Stimulated activated effector memory CD8-positive, alpha-beta T cell treated with anti-CD3 and anti-CD28 coated beads, Interleukin-12 subunit alpha, Interleukin-12 subunit beta, amount 100 ng/mL, for 72 hours (primary cell): ENCODE measurements around the gene GNG7.
"Not testable (repeated sequence)": the region's sequence is repeated elsewhere in the genome, so short reads cannot be mapped to it uniquely, and the experiment has no call there.

ENCODE experiments used
- ATAC-seq: fragments of 150-1000 bp; cut with Tn5 transposase; 2 replicates; pipeline ENCODE4 v1.10.0; 2021
- DNase-seq, 2 donors: peaks; one replicate each; pipeline ENCODE4 v3.0.0; 2021 to 2022; ENCODE audit warnings: low spot score in 2 of 2
- H3K27ac Mint-ChIP-seq: one replicate; pipeline ENCODE4 v1.8.0; 2022; ENCODE audit warnings: mild to moderate bottlenecking, mixed read lengths
- H3K36me3 Mint-ChIP-seq: one replicate; pipeline ENCODE4 v1.8.0; 2022; ENCODE audit warnings: mild to moderate bottlenecking, mixed read lengths
- H3K4me1 Mint-ChIP-seq: one replicate; pipeline ENCODE4 v1.8.0; 2022; ENCODE audit warnings: mixed read lengths
- H3K4me3 Mint-ChIP-seq: one replicate; pipeline ENCODE4 v1.8.0; 2022; ENCODE audit warnings: mild to moderate bottlenecking, mixed read lengths
- H3K9me3 Mint-ChIP-seq: one replicate; pipeline ENCODE4 v1.8.0; 2022; ENCODE audit warnings: mixed read lengths

The GNG7 gene

GRCh38 chr19:2606774-2607173 is 95.7 kb downstream of the GNG7 start:
- peak overlapping the region; percentile 75 for H3K4me3 Mint-ChIP-seq
- not testable (repeated sequence) for H3K27ac Mint-ChIP-seq, DNase-seq, H3K9me3 Mint-ChIP-seq, ATAC-seq
- H3K4me1 Mint-ChIP-seq, result peaks cover 40% of the 10 kb centered on the region
- H3K36me3 Mint-ChIP-seq, result peaks cover 14% of the 10 kb centered on the region

GRCh38 chr19:2605889-2606288 is 96.6 kb downstream of the GNG7 start:
- DNase-seq, ATAC-seq, H3K27ac Mint-ChIP-seq, H3K4me3 Mint-ChIP-seq, H3K9me3 Mint-ChIP-seq: not testable (repeated sequence)
- Mint-ChIP-seq H3K4me1 (peaks cover 35% of the 10 kb centered on the region), H3K36me3 (peaks cover 14% of the 10 kb centered on the region)

GRCh38 chr19:2604747-2605329 is 97.7 kb downstream of the GNG7 start:
- ATAC-seq, result no peak
- Mint-ChIP-seq H3K9me3 (no peaks in the 10 kb centered on the region), H3K4me3 (no peak overlapping the region)

GRCh38 chr19:2603334-2603733 is 99.2 kb downstream of the GNG7 start:
- peaks cover 31% of the 10 kb centered on the region for H3K4me1 Mint-ChIP-seq
- peaks cover 23% of the 10 kb centered on the region for H3K36me3 Mint-ChIP-seq
- H3K4me3 Mint-ChIP-seq, result no peak overlapping the region
- H3K9me3 Mint-ChIP-seq, result no peaks in the 10 kb centered on the region
- no peak for DNase-seq
- no peak for ATAC-seq
- H3K27ac Mint-ChIP-seq, result no peak overlapping the region

More at GRCh38 chr19:2604747-2605329, 97.7 kb downstream of the GNG7 start:
- Mint-ChIP-seq H3K27ac (no peak overlapping the region), H3K4me1 (peaks cover 33% of the 10 kb centered on the region), H3K36me3 (peaks cover 14% of the 10 kb centered on the region)
- DNase-seq, result no peak

- H3K9me3 Mint-ChIP-seq, result no peaks in the 10 kb centered on the region
These were observed 99.9 kb downstream of the GNG7 start for GRCh38 chr19:2602391-2603181.

GRCh38 chr19:2600914-2601870 is 101.3 kb downstream of the GNG7 start:
- Mint-ChIP-seq H3K27ac (no peak overlapping the region), H3K4me1 (peaks cover 22% of the 10 kb centered on the region), H3K36me3 (peaks cover 10% of the 10 kb centered on the region), H3K9me3 (no peaks in the 10 kb centered on the region), H3K4me3 (no peak overlapping the region)
- no peak for DNase-seq
- no peak for ATAC-seq

More at GRCh38 chr19:2602391-2603181, 99.9 kb downstream of the GNG7 start:
- H3K36me3 Mint-ChIP-seq, result peaks cover 16% of the 10 kb centered on the region
- DNase-seq (no peak), ATAC-seq (no peak)
- no peak overlapping the region for H3K27ac Mint-ChIP-seq
- H3K4me1 Mint-ChIP-seq, result peaks cover 24% of the 10 kb centered on the region
- no peak overlapping the region for H3K4me3 Mint-ChIP-seq

GRCh38 chr19:2594319-2594718 is 108.2 kb downstream of the GNG7 start:
- Mint-ChIP-seq H3K27ac (no peak overlapping the region), H3K9me3 (peaks cover 6% of the 10 kb centered on the region), H3K36me3 (peaks cover 6% of the 10 kb centered on the region), H3K4me3 (no peak overlapping the region), H3K4me1 (peaks cover 9% of the 10 kb centered on the region)
- DNase-seq (no peak), ATAC-seq (no peak)

GRCh38 chr19:2592824-2593223 is 109.7 kb downstream of the GNG7 start:
- Mint-ChIP-seq H3K9me3 (peaks cover 6% of the 10 kb centered on the region), H3K27ac (no peak overlapping the region), H3K36me3 (no peaks in the 10 kb centered on the region), H3K4me1 (no peaks in the 10 kb centered on the region), H3K4me3 (no peak overlapping the region)
- DNase-seq (no peak), ATAC-seq (no peak)

- no peaks in the 10 kb centered on the region for H3K36me3 Mint-ChIP-seq
- DNase-seq, result no peak
- ATAC-seq, result no peak
- H3K4me1 Mint-ChIP-seq, result no peaks in the 10 kb centered on the region
- no peak overlapping the region for H3K27ac Mint-ChIP-seq
- H3K4me3 Mint-ChIP-seq, result no peak overlapping the region
- H3K9me3 Mint-ChIP-seq, result peaks cover 6% of the 10 kb centered on the region
These were observed 110.8 kb downstream of the GNG7 start for GRCh38 chr19:2591537-2592291.

GRCh38 chr19:2590630-2591399 is 111.7 kb downstream of the GNG7 start:
- Mint-ChIP-seq H3K9me3 (peaks cover 6% of the 10 kb centered on the region), H3K4me3 (no peak overlapping the region), H3K4me1 (no peaks in the 10 kb centered on the region), H3K36me3 (no peaks in the 10 kb centered on the region), H3K27ac (no peak overlapping the region)
- ATAC-seq (no peak), DNase-seq (no peak)

GRCh38 chr19:2589441-2589840 is 113.1 kb downstream of the GNG7 start:
- Mint-ChIP-seq H3K36me3 (no peaks in the 10 kb centered on the region), H3K9me3 (peaks cover 6% of the 10 kb centered on the region), H3K4me3 (no peak overlapping the region), H3K27ac (no peak overlapping the region), H3K4me1 (no peaks in the 10 kb centered on the region)
- DNase-seq (no peak), ATAC-seq (no peak)

GRCh38 chr19:2588081-2588777 is 114.3 kb downstream of the GNG7 start:
- no peak overlapping the region for H3K27ac Mint-ChIP-seq
- no peak for DNase-seq
- no peak for ATAC-seq
- H3K9me3 Mint-ChIP-seq, result peaks cover 8% of the 10 kb centered on the region
- H3K36me3 Mint-ChIP-seq, result no peaks in the 10 kb centered on the region
- no peak overlapping the region for H3K4me3 Mint-ChIP-seq
- H3K4me1 Mint-ChIP-seq, result no peaks in the 10 kb centered on the region

- no peak for DNase-seq
- H3K27ac Mint-ChIP-seq, result no peak overlapping the region
- H3K9me3 Mint-ChIP-seq, result peaks cover 8% of the 10 kb centered on the region
- ATAC-seq, result no peak
- H3K4me1 Mint-ChIP-seq, result no peaks in the 10 kb centered on the region
- no peaks in the 10 kb centered on the region for H3K36me3 Mint-ChIP-seq
- H3K4me3 Mint-ChIP-seq, result no peak overlapping the region
These were observed 115.3 kb downstream of the GNG7 start for GRCh38 chr19:2587001-2587719.
